SJCRH30 (cell line): ENCODE data around the gene DDX39A. TPM values are rescaled to one million over a fixed set of nuclear protein-coding genes. Genes with fewer than 3 reads are reported as not detected.
"Not testable (repeated sequence)": the region's sequence is repeated elsewhere in the genome, so short reads cannot be mapped to it uniquely, and the experiment has no call there.

Experiments
- DNase-seq, 2 experiments: peaks; one replicate each; pipeline ENCODE4 v3.0.0-alpha.2; 2015 to 2020
- H3K27ac ChIP-seq: fragments of 250-450 bp; sonication (Bioruptor Pico); 2 replicates; pipeline ENCODE4 v1.5.1; 2020; ENCODE audit warnings: mild to moderate bottlenecking, moderate library complexity
- H3K27me3 ChIP-seq: fragments of 250-450 bp; sonication (Bioruptor Pico); 2 replicates; pipeline ENCODE4 v1.5.1; 2020; ENCODE audit warnings: mild to moderate bottlenecking, moderate library complexity
- H3K36me3 ChIP-seq: fragments of 250-450 bp; sonication (Bioruptor Pico); 2 replicates; pipeline ENCODE4 v1.5.1; 2020; ENCODE audit warnings: mild to moderate bottlenecking, moderate library complexity
- H3K4me1 ChIP-seq: fragments of 250-450 bp; sonication (Bioruptor Pico); 2 replicates; pipeline ENCODE4 v1.5.1; 2020; ENCODE audit warnings: mild to moderate bottlenecking, moderate library complexity
- H3K4me3 ChIP-seq: fragments of 250-450 bp; sonication (Bioruptor Pico); 2 replicates; pipeline ENCODE4 v1.5.1; 2020; ENCODE audit warnings: mild to moderate bottlenecking, moderate library complexity
- H3K9me3 ChIP-seq: fragments of 250-450 bp; sonication (Bioruptor Pico); replicated peaks from 2 replicates; pipeline ENCODE4 v1.5.1; 2020; ENCODE audit warnings: mild to moderate bottlenecking, moderate library complexity
- total RNA-seq: library from RNA; depleted of rRNA; stranded (reverse); fragments of >200 nt; shearing (Covaris generic); gene quantifications from 2 replicates; pipeline ENCODE4 v1.2.3, GENCODE V29; 2014

The DDX39A gene
- total RNA-seq, 1 experiment from 2014 or later: 188 TPM

DNA sequence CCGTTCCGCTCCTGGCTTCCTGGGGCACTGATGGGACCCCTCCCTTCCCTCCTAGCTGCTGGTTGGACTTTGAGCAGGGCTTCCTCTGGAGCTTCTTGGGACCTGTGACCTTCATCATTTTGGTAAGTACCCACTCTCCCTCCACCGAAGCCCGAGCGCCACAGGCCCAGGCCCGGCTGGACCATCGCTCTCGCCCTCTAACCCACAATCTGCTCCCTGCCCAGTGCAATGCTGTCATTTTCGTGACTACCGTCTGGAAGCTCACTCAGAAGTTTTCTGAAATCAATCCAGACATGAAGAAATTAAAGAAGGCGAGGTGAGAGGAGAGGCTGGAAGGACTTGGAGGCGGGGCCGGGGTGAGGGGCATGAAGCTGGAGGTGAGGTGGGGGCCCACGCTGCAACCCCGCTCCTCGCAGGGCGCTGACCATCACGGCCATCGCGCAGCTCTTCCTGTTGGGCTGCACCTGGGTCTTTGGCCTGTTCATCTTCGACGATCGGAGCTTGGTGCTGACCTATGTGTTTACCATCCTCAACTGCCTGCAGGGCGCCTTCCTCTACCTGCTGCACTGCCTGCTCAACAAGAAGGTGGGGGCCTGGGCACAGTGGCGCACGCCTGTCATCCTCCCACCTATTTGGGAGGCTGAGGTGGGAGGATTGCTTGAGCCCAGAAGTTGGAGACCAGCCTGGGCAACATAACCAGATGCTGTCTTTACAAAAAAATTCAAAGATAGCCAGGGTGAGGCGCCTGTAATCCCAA lies 12.3 kb downstream of the DDX39A start:
- Histone ChIP-seq H3K9me3 (no peaks in the 10 kb centered on the region), H3K27me3 (no peaks in the 10 kb centered on the region), H3K27ac (no peak overlapping the region), H3K4me1 (no peaks in the 10 kb centered on the region), H3K36me3 (peaks cover 74% of the 10 kb centered on the region), H3K4me3 (no peak overlapping the region)
- no peak for DNase-seq

DNA sequence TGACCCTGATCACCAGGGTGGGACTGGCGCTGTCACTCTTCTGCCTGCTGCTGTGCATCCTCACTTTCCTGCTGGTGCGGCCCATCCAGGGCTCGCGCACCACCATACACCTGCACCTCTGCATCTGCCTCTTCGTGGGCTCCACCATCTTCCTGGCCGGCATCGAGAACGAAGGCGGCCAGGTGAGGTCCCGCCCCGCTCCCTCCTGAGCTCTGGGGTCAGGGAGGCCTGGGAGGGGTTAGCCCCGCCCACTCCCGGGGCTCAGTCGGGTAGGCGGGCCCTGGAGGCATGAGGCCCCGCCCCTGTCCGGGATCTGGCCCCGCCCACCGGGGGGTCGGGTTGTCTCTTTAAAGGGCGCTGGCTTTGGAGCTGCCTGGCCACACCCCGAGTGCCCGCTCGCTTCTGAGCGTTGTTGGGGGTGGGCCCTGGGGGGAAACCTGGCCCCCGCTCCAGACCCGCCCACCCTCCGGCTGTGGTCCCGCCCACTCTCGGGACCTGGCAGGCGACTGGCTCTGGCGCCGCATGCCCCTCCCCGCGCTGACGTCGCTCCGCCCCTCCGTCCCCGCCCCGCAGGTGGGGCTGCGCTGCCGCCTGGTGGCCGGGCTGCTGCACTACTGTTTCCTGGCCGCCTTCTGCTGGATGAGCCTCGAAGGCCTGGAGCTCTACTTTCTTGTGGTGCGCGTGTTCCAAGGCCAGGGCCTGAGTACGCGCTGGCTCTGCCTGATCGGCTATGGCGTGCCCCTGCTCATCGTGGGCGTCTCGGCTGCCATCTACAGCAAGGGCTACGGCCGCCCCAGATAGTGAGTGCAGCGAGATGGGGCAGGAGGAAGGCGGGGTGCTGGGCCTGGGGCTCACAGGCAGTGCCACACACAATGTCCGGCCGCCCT lies 13.1 kb downstream of the DDX39A start:
- Histone ChIP-seq H3K9me3 (no peaks in the 10 kb centered on the region), H3K36me3 (peaks cover 71% of the 10 kb centered on the region), H3K4me3 (no peak overlapping the region), H3K27me3 (no peaks in the 10 kb centered on the region), H3K4me1 (no peaks in the 10 kb centered on the region), H3K27ac (no peak overlapping the region)
- peak; percentile 77 to 81 for DNase-seq

- no peaks in the 10 kb centered on the region for H3K4me1 ChIP-seq
- no peak overlapping the region for H3K4me3 ChIP-seq
- peaks cover 71% of the 10 kb centered on the region for H3K36me3 ChIP-seq
- no peaks in the 10 kb centered on the region for H3K27me3 ChIP-seq
- no peak overlapping the region for H3K27ac ChIP-seq
- no peaks in the 10 kb centered on the region for H3K9me3 ChIP-seq
- DNase-seq: no peak
Measured at GRCh38 chr19:14405380-14405757, 13.8 kb downstream of the DDX39A start.

DNA sequence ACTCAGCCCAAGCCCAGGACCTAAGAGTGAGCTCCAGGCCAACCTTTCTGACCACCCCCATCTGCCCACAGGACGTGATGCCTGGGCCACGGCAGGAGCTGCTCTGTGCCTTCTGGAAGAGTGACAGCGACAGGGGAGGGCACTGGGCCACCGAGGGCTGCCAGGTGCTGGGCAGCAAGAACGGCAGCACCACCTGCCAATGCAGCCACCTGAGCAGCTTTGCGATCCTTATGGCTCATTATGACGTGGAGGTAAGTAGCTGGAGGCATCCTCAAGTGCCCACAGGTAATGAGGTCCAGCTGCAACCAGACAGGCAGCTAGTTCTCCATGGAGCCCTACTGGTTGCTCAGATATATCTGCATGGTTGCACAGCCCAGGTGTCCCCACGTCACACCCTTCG lies 14.8 kb downstream of the DDX39A start:
- peaks cover 64% of the 10 kb centered on the region for H3K36me3 ChIP-seq
- no peak for DNase-seq
- H3K9me3 ChIP-seq: no peaks in the 10 kb centered on the region
- H3K4me3 ChIP-seq: no peak overlapping the region
- H3K4me1 ChIP-seq: no peaks in the 10 kb centered on the region
- no peak overlapping the region for H3K27ac ChIP-seq
- no peaks in the 10 kb centered on the region for H3K27me3 ChIP-seq

GRCh38 chr19:14403145-14403930 lies 15.8 kb downstream of the DDX39A start:
- H3K27ac ChIP-seq, H3K9me3 ChIP-seq, DNase-seq, H3K4me3 ChIP-seq, H3K4me1 ChIP-seq, H3K27me3 ChIP-seq: not testable (repeated sequence)
- H3K36me3 ChIP-seq: peaks cover 59% of the 10 kb centered on the region

GRCh38 chr19:14402332-14403144 lies 16.6 kb downstream of the DDX39A start:
- Histone ChIP-seq H3K27ac (no peak overlapping the region), H3K9me3 (no peaks in the 10 kb centered on the region), H3K4me3 (no peak overlapping the region), H3K27me3 (no peaks in the 10 kb centered on the region), H3K36me3 (peaks cover 55% of the 10 kb centered on the region), H3K4me1 (no peaks in the 10 kb centered on the region)
- DNase-seq: no peak

DNA sequence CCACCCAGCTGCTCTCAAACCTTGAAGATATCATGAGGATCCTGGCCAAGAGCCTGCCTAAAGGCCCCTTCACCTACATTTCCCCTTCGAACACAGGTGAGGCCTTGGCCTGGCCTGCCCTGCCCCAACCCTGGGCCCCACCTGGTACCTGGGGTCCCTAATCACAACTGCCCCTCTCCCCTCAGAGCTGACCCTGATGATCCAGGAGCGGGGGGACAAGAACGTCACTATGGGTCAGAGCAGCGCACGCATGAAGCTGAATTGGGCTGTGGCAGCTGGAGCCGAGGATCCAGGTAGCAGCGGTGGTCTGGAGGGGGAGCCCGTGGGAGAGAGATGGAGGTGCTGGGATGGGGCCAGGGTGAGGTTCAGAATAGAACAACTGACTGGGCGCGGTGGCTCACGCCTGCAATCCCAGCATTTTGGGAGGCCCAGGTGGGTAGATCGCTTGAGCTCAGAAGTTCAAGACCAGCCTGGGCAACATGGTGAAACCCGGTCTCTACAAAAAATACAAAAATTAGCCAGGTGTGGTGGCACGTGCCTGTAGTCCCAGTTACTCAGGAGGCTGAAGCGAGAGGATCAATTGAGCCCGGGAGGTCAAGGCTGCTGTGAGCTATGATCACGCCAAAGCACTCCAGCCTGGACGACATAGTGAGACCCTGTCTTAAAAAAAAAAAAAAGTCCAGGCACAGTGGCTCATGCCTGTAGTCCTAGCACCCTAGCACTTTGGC lies 17.5 kb downstream of the DDX39A start:
- Histone ChIP-seq H3K36me3 (peaks cover 46% of the 10 kb centered on the region), H3K27ac (no peak overlapping the region)

DNA sequence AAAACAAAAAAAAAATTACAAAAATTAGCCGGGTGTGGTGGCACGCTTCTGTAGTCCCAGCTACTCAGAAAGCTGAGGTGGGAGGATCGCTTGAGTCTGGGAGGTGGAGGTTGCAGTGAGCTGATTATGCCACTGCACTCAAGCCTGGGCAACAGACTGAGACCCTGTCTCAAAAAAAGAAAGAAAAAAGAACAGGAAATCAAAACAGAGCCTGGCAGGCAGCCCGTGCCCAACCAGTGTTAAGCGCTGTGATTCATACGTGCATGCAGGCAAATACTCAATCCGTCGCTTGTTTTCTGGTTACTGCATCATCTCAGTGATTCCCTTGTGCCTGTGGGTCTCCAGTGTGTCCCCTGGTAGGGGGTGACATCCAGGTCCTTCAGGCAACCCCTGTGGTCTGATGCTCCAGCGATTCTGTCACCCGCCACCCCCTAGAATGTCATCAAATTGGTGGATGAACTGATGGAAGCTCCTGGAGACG lies 18.1 kb downstream of the DDX39A start:
- DNase-seq: no peak
- Histone ChIP-seq H3K4me1 (no peaks in the 10 kb centered on the region), H3K27me3 (no peaks in the 10 kb centered on the region), H3K27ac (no peak overlapping the region), H3K9me3 (no peaks in the 10 kb centered on the region), H3K4me3 (no peak overlapping the region), H3K36me3 (peaks cover 43% of the 10 kb centered on the region)

More for the DNA sequence above, 17.5 kb downstream of the DDX39A start:
- DNase-seq: no peak
- no peaks in the 10 kb centered on the region for H3K27me3 ChIP-seq
- no peaks in the 10 kb centered on the region for H3K9me3 ChIP-seq
- no peaks in the 10 kb centered on the region for H3K4me1 ChIP-seq
- no peak overlapping the region for H3K4me3 ChIP-seq

DNA sequence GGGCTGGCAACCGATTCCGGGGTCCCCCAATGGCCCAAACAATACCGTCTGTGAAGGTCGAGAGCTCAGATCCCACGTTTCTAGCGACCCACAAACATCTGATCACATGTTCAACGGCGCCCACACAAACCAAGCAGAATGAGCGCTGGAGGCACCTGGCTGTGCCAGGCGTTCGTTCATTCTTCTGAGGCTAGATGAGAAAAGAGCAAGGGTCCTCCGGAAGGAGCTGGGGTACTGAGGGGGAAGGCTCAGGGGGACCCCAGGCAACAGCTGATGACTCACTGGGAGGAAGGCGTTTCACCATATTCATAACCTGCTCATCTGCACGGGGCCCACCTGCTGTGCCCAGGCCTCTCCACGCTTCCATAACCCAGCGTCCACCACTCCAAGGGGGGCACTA lies 22.0 kb downstream of the DDX39A start:
- DNase-seq, H3K9me3 ChIP-seq, H3K27me3 ChIP-seq, H3K4me3 ChIP-seq, H3K27ac ChIP-seq, H3K4me1 ChIP-seq: not testable (repeated sequence)
- peaks cover 42% of the 10 kb centered on the region for H3K36me3 ChIP-seq

GRCh38 chr19:14396730-14397129 lies 22.4 kb downstream of the DDX39A start:
- not testable (repeated sequence) for H3K27ac ChIP-seq, H3K4me3 ChIP-seq, DNase-seq, H3K4me1 ChIP-seq, H3K9me3 ChIP-seq, H3K27me3 ChIP-seq
- peaks cover 42% of the 10 kb centered on the region for H3K36me3 ChIP-seq

DNA sequence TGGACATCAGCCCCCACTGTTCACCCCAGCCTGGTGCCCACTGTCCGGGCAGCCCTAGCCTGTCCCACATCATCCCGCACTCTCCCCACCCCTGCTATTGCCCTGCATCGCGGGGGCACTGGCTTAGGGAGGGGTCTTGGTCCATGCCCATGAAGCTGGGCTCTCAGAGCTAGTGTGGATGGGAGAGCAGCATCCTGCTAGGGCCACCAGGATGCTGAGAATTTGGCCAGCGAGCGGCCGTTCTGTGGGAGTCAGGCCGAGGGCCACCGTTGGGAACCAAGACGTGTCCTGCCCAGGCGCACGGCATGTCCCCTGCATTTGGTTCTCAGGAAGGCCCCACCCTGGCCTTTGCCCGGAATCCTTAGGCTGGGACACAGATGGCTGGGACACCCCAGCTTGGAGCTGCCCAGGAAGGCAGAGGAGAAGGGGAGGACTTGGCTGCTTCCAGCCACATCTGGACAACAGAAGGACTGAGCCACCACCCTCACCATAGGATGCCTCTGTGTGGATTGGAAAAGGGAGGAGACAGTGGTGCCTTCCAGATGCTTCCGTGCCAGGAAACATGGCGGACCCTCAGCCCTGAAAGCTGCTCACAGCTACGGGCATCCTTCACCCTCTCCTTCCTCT lies 23.3 kb downstream of the DDX39A start:
- no peaks in the 10 kb centered on the region for H3K9me3 ChIP-seq
- no peak overlapping the region for H3K27ac ChIP-seq
- no peak overlapping the region for H3K4me3 ChIP-seq
- peaks cover 41% of the 10 kb centered on the region for H3K36me3 ChIP-seq
- no peaks in the 10 kb centered on the region for H3K4me1 ChIP-seq
- no peaks in the 10 kb centered on the region for H3K27me3 ChIP-seq
- no peak for DNase-seq

DNA sequence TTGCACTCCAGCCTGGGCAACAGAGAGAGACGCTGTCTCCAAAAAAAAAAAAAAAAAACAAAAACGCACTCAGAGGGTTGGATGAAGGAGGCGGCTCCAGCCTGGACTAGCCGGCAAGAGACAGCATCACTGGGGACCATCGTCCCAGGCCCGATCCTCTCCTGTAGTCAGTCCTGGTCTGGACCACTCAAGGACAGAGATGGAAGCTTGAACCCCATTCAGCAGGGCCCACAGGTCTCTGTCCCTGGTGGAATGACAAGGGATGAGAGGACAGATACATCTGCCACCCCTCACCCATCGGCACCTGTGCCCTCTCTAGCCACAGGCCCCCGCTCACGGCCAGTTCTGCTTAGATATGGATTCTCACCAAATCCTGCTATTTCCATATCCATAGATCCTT lies 23.9 kb downstream of the DDX39A start:
- no peak for DNase-seq
- peaks cover 36% of the 10 kb centered on the region for H3K36me3 ChIP-seq
- no peak overlapping the region for H3K27ac ChIP-seq

GRCh38 chr19:14394167-14394566 lies 25.0 kb downstream of the DDX39A start:
- Histone ChIP-seq H3K4me3 (no peak overlapping the region), H3K4me1 (no peaks in the 10 kb centered on the region), H3K36me3 (peaks cover 32% of the 10 kb centered on the region), H3K27me3 (no peaks in the 10 kb centered on the region), H3K27ac (no peak overlapping the region), H3K9me3 (no peaks in the 10 kb centered on the region)
- no peak for DNase-seq

More for the DNA sequence above, 23.9 kb downstream of the DDX39A start:
- Histone ChIP-seq H3K27me3 (no peaks in the 10 kb centered on the region), H3K4me1 (no peaks in the 10 kb centered on the region), H3K4me3 (no peak overlapping the region), H3K9me3 (no peaks in the 10 kb centered on the region)
